ENCODE data around the gene ST3GAL6. TPM values are rescaled to one million over a fixed set of nuclear protein-coding genes. Genes with fewer than 3 reads are reported as not detected.

ST3GAL6 gene
- total and polyA plus RNA-seq, 12 donors, result 27.3 to 92.9 (median 57.5) TPM

DNA sequence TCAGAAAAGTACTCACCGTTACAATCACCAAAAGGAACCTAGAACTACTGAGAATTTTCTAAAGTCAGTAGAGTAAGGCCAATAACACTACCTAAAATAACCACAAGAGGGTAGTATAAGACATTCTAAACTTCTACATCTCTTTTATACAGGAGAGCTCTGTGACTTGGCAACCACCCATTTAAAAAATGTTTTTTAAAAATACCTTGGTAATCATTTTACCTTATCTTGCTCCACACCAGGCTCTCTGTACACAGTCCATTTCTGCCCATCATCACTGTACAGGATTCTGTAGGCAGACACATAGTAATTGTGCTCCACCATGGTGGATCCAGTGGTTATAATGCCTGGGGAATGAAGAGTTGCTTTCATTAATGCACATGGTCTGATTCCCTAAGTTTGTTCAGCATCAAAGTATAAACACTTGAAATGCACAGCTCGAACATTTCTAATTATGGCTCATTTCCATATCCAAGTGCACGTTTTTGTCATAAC is 54.5 kb downstream of the ST3GAL6 start:
- TF ChIP-seq, protein P1, sequence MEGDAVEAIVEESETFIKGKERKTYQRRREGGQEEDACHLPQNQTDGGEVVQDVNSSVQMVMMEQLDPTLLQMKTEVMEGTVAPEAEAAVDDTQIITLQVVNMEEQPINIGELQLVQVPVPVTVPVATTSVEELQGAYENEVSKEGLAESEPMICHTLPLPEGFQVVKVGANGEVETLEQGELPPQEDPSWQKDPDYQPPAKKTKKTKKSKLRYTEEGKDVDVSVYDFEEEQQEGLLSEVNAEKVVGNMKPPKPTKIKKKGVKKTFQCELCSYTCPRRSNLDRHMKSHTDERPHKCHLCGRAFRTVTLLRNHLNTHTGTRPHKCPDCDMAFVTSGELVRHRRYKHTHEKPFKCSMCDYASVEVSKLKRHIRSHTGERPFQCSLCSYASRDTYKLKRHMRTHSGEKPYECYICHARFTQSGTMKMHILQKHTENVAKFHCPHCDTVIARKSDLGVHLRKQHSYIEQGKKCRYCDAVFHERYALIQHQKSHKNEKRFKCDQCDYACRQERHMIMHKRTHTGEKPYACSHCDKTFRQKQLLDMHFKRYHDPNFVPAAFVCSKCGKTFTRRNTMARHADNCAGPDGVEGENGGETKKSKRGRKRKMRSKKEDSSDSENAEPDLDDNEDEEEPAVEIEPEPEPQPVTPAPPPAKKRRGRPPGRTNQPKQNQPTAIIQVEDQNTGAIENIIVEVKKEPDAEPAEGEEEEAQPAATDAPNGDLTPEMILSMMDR (IDR thresholded peaks at IDR 0.05), result peak; percentile 66 to 89 (median 82)

DNA sequence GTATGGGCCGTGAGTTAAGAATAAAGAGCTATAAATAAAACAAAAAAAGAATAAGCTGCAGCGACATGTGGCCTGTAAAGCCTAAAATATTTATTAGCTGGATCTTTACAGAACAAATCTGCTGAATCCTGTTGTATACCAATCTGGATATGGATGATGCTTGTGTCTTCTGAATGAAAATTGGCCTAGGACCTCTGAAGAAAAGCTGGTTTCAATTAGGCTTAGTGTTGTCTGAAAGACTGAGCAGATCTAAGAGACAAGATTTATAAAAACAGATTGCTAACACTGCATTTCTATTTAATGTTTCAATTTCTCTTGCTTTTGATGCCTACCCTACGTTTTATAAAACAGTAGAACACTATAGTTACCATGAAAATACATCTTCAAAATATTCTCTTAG is 57.9 kb downstream of the ST3GAL6 start:
- TF ChIP-seq, protein P1 (IDR thresholded peaks at IDR 0.05), result no peak
- DNase-seq, result no peak
- ATAC-seq, result no peak
- intact Hi-C loops (cut with DNase I), result loop anchor here in 3 of 10 donors (10.0 kb wide), 3 partner anchors 84 to 934 kb away; partner anchors contain the start of gene DCBLD2 (in 1 of the 3)
- WGBS, 2 donors, result 76 to 78% methylated on average over 3 of the region's 3 CpGs
- no peak overlapping the region for H3K27ac ChIP-seq
- H3K4me3 ChIP-seq, result no peak overlapping the region
- no peaks in the 10 kb centered on the region for H3K9me3 ChIP-seq
- no peaks in the 10 kb centered on the region for H3K27me3 ChIP-seq
- H3K36me3 ChIP-seq, result peaks cover 0 to 66% (median 10%) of the 10 kb centered on the region in 9 donors
- H3K4me1 ChIP-seq, result peaks cover 0 to 14% (median 0%) of the 10 kb centered on the region in 9 donors

More for the DNA sequence above, 54.5 kb downstream of the ST3GAL6 start:
- no peak for DNase-seq
- H3K27me3 ChIP-seq, result no peaks in the 10 kb centered on the region
- no peak overlapping the region for H3K4me3 ChIP-seq
- peaks cover 0 to 6% (median 0%) of the 10 kb centered on the region in 9 donors for H3K4me1 ChIP-seq
- no peaks in the 10 kb centered on the region for H3K9me3 ChIP-seq
- no peak overlapping the region for H3K27ac ChIP-seq
- WGBS, 2 donors, result 17 to 20% methylated on average over 3 of the region's 3 CpGs
- ATAC-seq, result peak; percentile 55 to 87 (median 76)
- H3K36me3 ChIP-seq, result peaks cover 0 to 94% (median 10%) of the 10 kb centered on the region in 9 donors
- intact Hi-C loops (cut with DNase I), result loop anchor here (1.0 to 10.0 kb wide), 9 partner anchors 75 to 935 kb away; partner anchors contain the start of gene DCBLD2 (in 1 of the 10)

DNA sequence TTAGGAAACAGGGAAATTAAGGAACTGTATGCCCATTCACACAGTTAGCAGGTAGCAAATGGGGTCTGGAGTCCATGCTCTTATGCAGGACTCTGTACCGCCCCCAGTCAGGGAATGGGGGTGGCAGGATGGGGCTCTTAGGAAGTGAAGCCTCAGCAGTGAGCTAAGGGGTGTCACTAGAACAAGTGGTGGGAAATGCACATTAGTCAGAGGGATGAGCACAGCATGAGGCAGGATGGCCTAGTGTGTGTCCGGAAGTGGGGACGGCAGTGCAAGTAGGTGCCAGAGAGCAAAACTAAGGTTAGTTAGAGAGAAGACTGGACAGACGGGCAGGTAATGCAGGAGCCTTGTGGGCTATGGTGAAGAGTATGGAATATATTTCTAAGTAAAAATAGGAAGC is 60.7 kb downstream of the ST3GAL6 start:
- H3K9me3 ChIP-seq, result peaks cover 0 to 6% (median 0%) of the 10 kb centered on the region in 11 donors
- H3K4me3 ChIP-seq, result no peak overlapping the region
- WGBS, 2 donors, result 95 to 96% methylated on average over 4 of the region's 4 CpGs
- TF ChIP-seq, protein P1 (IDR thresholded peaks at IDR 0.05), result no peak
- ATAC-seq, result peak in 1 of 8 donors; percentile 37
- intact Hi-C loops (cut with DNase I), result loop anchor here in 4 of 10 donors (2.0 to 10.0 kb wide), 4 partner anchors 81 to 931 kb away; partner anchors contain the start of gene DCBLD2 (in 1 of the 4)
- H3K27me3 ChIP-seq, result no peaks in the 10 kb centered on the region
- H3K4me1 ChIP-seq, result peaks cover 0 to 25% (median 0%) of the 10 kb centered on the region in 9 donors
- H3K27ac ChIP-seq, result no peak overlapping the region
- H3K36me3 ChIP-seq, result peaks cover 0 to 39% (median 1%) of the 10 kb centered on the region in 9 donors
- DNase-seq, result no peak

DNA sequence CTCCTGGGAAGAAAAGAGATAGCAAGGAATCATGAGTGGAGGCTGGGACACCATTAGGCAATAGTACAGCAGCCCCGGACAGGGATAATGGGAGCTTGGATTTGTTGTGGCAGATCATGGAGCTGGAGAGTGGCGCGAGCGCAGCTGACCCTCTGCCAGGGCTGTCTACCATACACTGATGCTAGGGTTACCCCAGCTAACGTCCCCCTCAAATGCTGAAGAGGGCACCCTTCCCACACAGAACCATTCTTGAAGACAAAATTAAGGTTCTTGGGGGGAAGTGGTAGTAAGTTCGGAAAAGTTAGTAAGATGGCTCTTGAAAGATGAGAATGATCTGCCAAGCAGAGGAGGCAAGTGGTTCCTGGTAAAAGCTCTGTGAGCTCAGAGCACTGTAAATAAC is 61.1 kb downstream of the ST3GAL6 start:
- peak in 1 of 8 donors; percentile 45 for ATAC-seq
- DNase-seq, result no peak
- Histone ChIP-seq H3K27me3 (no peaks in the 10 kb centered on the region), H3K4me1 (peaks cover 0 to 25% (median 0%) of the 10 kb centered on the region in 9 donors), H3K36me3 (peaks cover 0 to 34% (median 0%) of the 10 kb centered on the region in 9 donors), H3K9me3 (peaks cover 0 to 10% (median under 1%) of the 10 kb centered on the region in 11 donors), H3K27ac (no peak overlapping the region), H3K4me3 (no peak overlapping the region)
- intact Hi-C loops (cut with DNase I), result loop anchor here in 4 of 10 donors (2.0 to 10.0 kb wide), 4 partner anchors 81 to 931 kb away; partner anchors contain the start of gene DCBLD2 (in 1 of the 4)
- TF ChIP-seq, protein P1 (IDR thresholded peaks at IDR 0.05), result peak in 2 of 9 donors; percentile 8 to 10
- 96 to 97% methylated on average over 6 of the region's 6 CpGs for WGBS, 2 donors
